GM18951 (cell line): ENCODE measurements around the gene KCNMB3.

ENCODE experiments used
- POLR2A ChIP-seq: IDR thresholded peaks from 4 replicates; pipeline ENCODE4 v1.6.1; 2011; ENCODE audit warnings: mild to moderate bottlenecking; ENCODE audit not compliant: insufficient read length, insufficient read depth; ENCODE audit errors: extremely low read depth
- in situ Hi-C: fragments of 300-500 bp; cut with MboI; formaldehyde crosslinking; loops from one replicate; pipeline ENCODE4 v1.12.0; 2022; ENCODE audit warnings: low sequenced_read_pairs, mixed read lengths, inconsistent platforms; ENCODE audit not compliant: unreplicated experiment

Gene KCNMB3

GRCh38 chr3:179200790-179201189 lies 50.1 kb downstream of the KCNMB3 start:
- no peak for TF ChIP-seq POLR2A
- in situ Hi-C loops, result no loop called here

- in situ Hi-C loops, result no loop called here
- TF ChIP-seq POLR2A, result no peak
These were observed 54.2 kb downstream of the KCNMB3 start for GRCh38 chr3:179196700-179197099.

- in situ Hi-C loops, result no loop called here
- no peak for TF ChIP-seq POLR2A
These were observed 54.8 kb downstream of the KCNMB3 start for GRCh38 chr3:179196098-179196497.

- no peak for TF ChIP-seq POLR2A
- in situ Hi-C loops, result no loop called here
These were observed 56.0 kb downstream of the KCNMB3 start for GRCh38 chr3:179194931-179195330.
